ENCODE measurements around the gene ZNF157. TPM values are rescaled to one million over a fixed set of nuclear protein-coding genes. Genes with fewer than 3 reads are reported as not detected.

The ZNF157 gene
- polyA plus RNA-seq, 3 donors, result not detected

DNA sequence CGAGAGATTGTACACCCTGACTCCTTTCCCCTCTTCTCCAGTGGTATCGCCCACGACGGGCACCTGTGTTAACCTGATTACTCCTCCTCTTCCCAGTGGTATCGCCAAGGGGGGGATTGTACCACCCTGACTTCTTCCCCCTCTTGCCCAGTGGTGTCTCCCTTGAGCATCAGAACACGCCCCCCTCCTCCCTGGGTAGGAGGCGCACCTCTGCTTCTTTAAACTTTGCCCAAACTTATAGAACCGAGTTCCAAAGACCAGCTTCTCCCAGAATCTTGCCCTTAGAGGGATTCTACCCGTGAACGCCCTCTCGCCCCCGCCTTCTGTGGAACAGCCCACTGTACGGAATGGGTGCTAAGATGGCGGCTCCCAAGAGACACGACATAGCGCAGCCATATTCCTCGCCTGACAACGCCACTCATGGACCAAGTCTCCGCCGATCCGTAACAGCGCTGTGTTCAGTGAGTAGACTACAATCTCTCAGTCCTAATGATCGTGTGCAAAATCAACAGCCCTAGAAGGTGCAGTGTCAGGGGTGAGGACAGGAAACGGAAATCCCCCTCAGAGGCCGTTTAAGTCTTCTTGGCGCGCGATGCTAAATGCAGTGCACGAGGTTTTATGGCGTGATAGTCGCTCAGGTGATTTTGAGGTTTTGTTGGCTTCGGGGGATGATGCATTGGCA, 4.2 kb upstream of the ZNF157 start:
- Histone ChIP-seq H3K27me3 (ENCODE audit: control insufficient read depth in 2 of 2, insufficient read depth in 2 of 2, low read length in 2 of 2) (no peaks in the 10 kb centered on the region), H3K4me3 (replicated peaks in 1 of 3; ENCODE audit: low read depth in 2 of 3, low read length in 3 of 3) (peak overlapping the region; percentile 49 to 78 (median 55)), H3K79me2 (ENCODE audit: insufficient read depth, low read length) (no peaks in the 10 kb centered on the region), H3K36me3 (replicated peaks in 1 of 2; ENCODE audit: control insufficient read depth in 1 of 2, insufficient read depth in 2 of 2, low read length in 2 of 2) (no peaks in the 10 kb centered on the region), H3K27ac (ENCODE audit: low read depth in 1 of 2, low read length in 2 of 2) (peak overlapping the region in 1 of 2 donors; percentile 58), H2AFZ (ENCODE audit: insufficient read depth, low read depth, low read length, poor library complexity, severe bottlenecking) (peak overlapping the region; percentile 85), H3K9ac (ENCODE audit: insufficient read depth, low read length, poor library complexity, severe bottlenecking) (no peak overlapping the region), H3K4me1 (ENCODE audit: control insufficient read depth in 1 of 2, insufficient read depth in 2 of 2, low read length in 2 of 2) (peaks cover 9 to 11% of the 10 kb centered on the region in 2 donors), H3K4me2 (replicated peaks; ENCODE audit: extremely low read depth, low read length, poor library complexity, severe bottlenecking) (peak overlapping the region; percentile 76), H4K20me1 (ENCODE audit: insufficient read depth, low read length) (no peaks in the 10 kb centered on the region), H3K9me3 (replicated peaks in 1 of 2; ENCODE audit: control insufficient read depth in 1 of 2, insufficient read depth in 1 of 2, low read length in 2 of 2) (no peaks in the 10 kb centered on the region)
- no peak for TF ChIP-seq CTCF (IDR thresholded peaks at IDR 0.05)
- Mint-ChIP-seq H3K36me3 (no peaks in the 10 kb centered on the region), H3K4me1 (peaks cover 17% of the 10 kb centered on the region), H3K9me3 (peaks cover 0 to 9% (median 0%) of the 10 kb centered on the region in 7 donors), H3K27ac (peak overlapping the region in 5 of 7 donors; percentile 16 to 88 (median 81)), H3K4me3 (peak overlapping the region; percentile 91 to 93), H3K27me3 (ENCODE audit: low read depth in 3 of 3) (peaks cover 3 to 25% (median 3%) of the 10 kb centered on the region in 3 donors)
- DNase-seq, result peak; percentile 40 to 57 (median 49)
- WGBS (ENCODE audit: insufficient coverage), result 0% methylated on average over 21 of the region's 32 CpGs
- intact Hi-C loops (cut with micrococcal nuclease), result no loop called here

DNA sequence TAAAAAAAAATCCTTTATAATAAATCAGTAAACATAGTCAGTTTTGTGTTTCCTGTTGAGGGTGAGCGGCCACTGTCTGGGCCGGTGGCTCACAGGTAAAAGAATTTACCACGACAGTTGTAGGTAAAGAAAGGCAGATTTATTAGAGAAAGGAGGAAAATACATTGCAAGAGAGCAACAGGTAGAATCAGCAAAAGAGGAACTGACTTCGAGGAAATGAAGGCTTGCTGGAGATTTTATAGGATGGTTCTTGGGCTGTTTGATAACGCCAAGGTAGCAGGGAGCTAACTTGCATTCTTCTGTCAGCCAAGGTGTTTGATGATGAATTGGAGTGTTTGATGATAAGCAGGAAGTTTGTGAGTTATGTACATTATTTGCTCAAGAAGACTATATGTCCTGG, 2.8 kb downstream of the ZNF157 start:
- Histone ChIP-seq H3K27ac (ENCODE audit: low read depth in 1 of 2, low read length in 2 of 2) (no peak overlapping the region), H3K9me3 (replicated peaks in 1 of 2; ENCODE audit: control insufficient read depth in 1 of 2, insufficient read depth in 1 of 2, low read length in 2 of 2) (no peaks in the 10 kb centered on the region), H4K20me1 (ENCODE audit: insufficient read depth, low read length) (no peaks in the 10 kb centered on the region), H2AFZ (ENCODE audit: insufficient read depth, low read depth, low read length, poor library complexity, severe bottlenecking) (no peak overlapping the region), H3K79me2 (ENCODE audit: insufficient read depth, low read length) (no peaks in the 10 kb centered on the region), H3K4me3 (replicated peaks in 1 of 3; ENCODE audit: low read depth in 2 of 3, low read length in 3 of 3) (no peak overlapping the region), H3K27me3 (ENCODE audit: control insufficient read depth in 2 of 2, insufficient read depth in 2 of 2, low read length in 2 of 2) (no peaks in the 10 kb centered on the region), H3K4me2 (replicated peaks; ENCODE audit: extremely low read depth, low read length, poor library complexity, severe bottlenecking) (no peak overlapping the region), H3K9ac (ENCODE audit: insufficient read depth, low read length, poor library complexity, severe bottlenecking) (no peak overlapping the region), H3K36me3 (replicated peaks in 1 of 2; ENCODE audit: control insufficient read depth in 1 of 2, insufficient read depth in 2 of 2, low read length in 2 of 2) (no peaks in the 10 kb centered on the region), H3K4me1 (ENCODE audit: control insufficient read depth in 1 of 2, insufficient read depth in 2 of 2, low read length in 2 of 2) (no peaks in the 10 kb centered on the region)
- H3K27me3 Mint-ChIP-seq (ENCODE audit: low read depth in 3 of 3), result peaks cover 1 to 31% (median 4%) of the 10 kb centered on the region in 3 donors
- H3K9me3 Mint-ChIP-seq, result peaks cover 0 to 2% (median 0%) of the 10 kb centered on the region in 7 donors
- no peak overlapping the region for H3K4me3 Mint-ChIP-seq
- no peak for TF ChIP-seq CTCF (IDR thresholded peaks at IDR 0.05)
- no peak overlapping the region for H3K27ac Mint-ChIP-seq
- intact Hi-C loops (cut with micrococcal nuclease), result no loop called here
- H3K36me3 Mint-ChIP-seq, result no peaks in the 10 kb centered on the region
- no peak for DNase-seq
- no peaks in the 10 kb centered on the region for H3K4me1 Mint-ChIP-seq
- no CpG with 5 or more reads among the region's 5 CpGs for WGBS (ENCODE audit: insufficient coverage)
